Activated CD4-positive, alpha-beta memory T cell treated with anti-CD3 and anti-CD28 coated beads, Interleukin-2, amount 10 ng/mL, durations not matched to agents 7 days and 5 days (primary cell): ENCODE measurements around the gene KIFC3. TPM values are rescaled to one million over a fixed set of nuclear protein-coding genes. Genes with fewer than 3 reads are reported as not detected.
"Not testable (repeated sequence)": the region's sequence is repeated elsewhere in the genome, so short reads cannot be mapped to it uniquely, and the experiment has no call there.

Experiments used
- CTCF ChIA-PET: fragments of 350-600 bp; sonication (Branson Sonifier 250); formaldehyde crosslinking; loops from one replicate; lab custom pipeline; 2021; ENCODE audit warnings: antibody characterized with exemption, inconsistent platforms; lab: Charles Lee
- POLR2A ChIA-PET: fragments of 350-600 bp; sonication (Branson Sonifier 250); formaldehyde crosslinking; loops from one replicate; lab custom pipeline; 2021; ENCODE audit warnings: antibody characterized with exemption; lab: Charles Lee
- DNase-seq: peaks from one replicate; pipeline ENCODE4 v3.0.0-alpha.2; 2020
- H3K27ac Mint-ChIP-seq: one replicate; pipeline ENCODE4 v1.8.0; 2021; ENCODE audit warnings: mild to moderate bottlenecking, mixed read lengths
- H3K27me3 Mint-ChIP-seq: one replicate; pipeline ENCODE4 v1.8.0; 2021; ENCODE audit warnings: mixed read lengths
- H3K36me3 Mint-ChIP-seq: one replicate; pipeline ENCODE4 v1.8.0; 2021; ENCODE audit warnings: low read depth, mixed read lengths
- H3K4me1 Mint-ChIP-seq: one replicate; pipeline ENCODE4 v1.8.0; 2021; ENCODE audit warnings: mixed read lengths
- H3K4me3 Mint-ChIP-seq: one replicate; pipeline ENCODE4 v1.8.0; 2021; ENCODE audit warnings: mild to moderate bottlenecking, mixed read lengths
- H3K9me3 Mint-ChIP-seq: one replicate; pipeline ENCODE4 v1.8.0; 2021; ENCODE audit warnings: mixed read lengths
- total RNA-seq, 2 experiments: library from RNA; stranded (reverse); gene quantifications; one replicate each; pipeline ENCODE4 v1.2.3, GENCODE V29; 2021

KIFC3 gene
- total RNA-seq, 2 experiments from 2014 or later, result not detected

GRCh38 chr16:57736419-57737351 lies 65.6 kb downstream of the KIFC3 start:
- Mint-ChIP-seq H3K36me3 (peaks cover 24% of the 10 kb centered on the region), H3K27me3 (no peaks in the 10 kb centered on the region), H3K9me3 (peaks cover 16% of the 10 kb centered on the region), H3K27ac (peak overlapping the region; percentile 81), H3K4me1 (peaks cover 30% of the 10 kb centered on the region), H3K4me3 (peak overlapping the region; percentile 93)
- ChIA-PET CTCF (interaction anchor here (0.6 to 3.0 kb wide), 12 partner anchors 12 to 785 kb away, joined by 3 to 31 read pairs (median 6); no protein-coding TSS in a partner anchor), POLR2A (interaction anchor here (1.1 to 2.8 kb wide), 12 partner anchors 10 to 656 kb away, joined by 3 to 22 read pairs (median 6); partner anchors contain the start of genes ADGRG1, CCDC102A, CIAPIN1 and COQ9)
- DNase-seq, result peak; percentile 63

GRCh38 chr16:57735755-57736418 lies 66.4 kb downstream of the KIFC3 start, which contains the start of gene KATNB1:
Gene KATNB1, plus strand, starts transcription at chr16:57735770. Its CDS starts 1,474 bp downstream, at chr16:57737244.
- H3K4me1 Mint-ChIP-seq, result peaks cover 30% of the 10 kb centered on the region
- H3K27ac Mint-ChIP-seq, result peak within 1 kb of the TSS; percentile 81
- DNase-seq, result no peak
- H3K36me3 Mint-ChIP-seq, result peaks cover 24% of the 10 kb centered on the region
- H3K4me3 Mint-ChIP-seq, result peak within 1 kb of the TSS; percentile 93
- H3K27me3 Mint-ChIP-seq, result no peaks in the 10 kb centered on the region
- ChIA-PET POLR2A (interaction anchor here (0.8 to 2.8 kb wide), 19 partner anchors 9 to 657 kb away, joined by 3 to 22 read pairs (median 4); partner anchors contain the start of genes ADGRG1, CCDC102A, CIAPIN1 and COQ9), CTCF (interaction anchor here (0.7 to 3.0 kb wide), 14 partner anchors 12 to 393 kb away, joined by 3 to 31 read pairs (median 6); partner anchors contain the start of genes ADGRG3 and CFAP20)
- H3K9me3 Mint-ChIP-seq, result peaks cover 19% of the 10 kb centered on the region

GRCh38 chr16:57734925-57735754 lies 67.2 kb downstream of the KIFC3 start:
- POLR2A ChIA-PET, result interaction anchor here (0.8 to 2.8 kb wide), 15 partner anchors 8 to 264 kb away, joined by 3 to 22 read pairs (median 4); partner anchors contain the start of genes ADGRG1, CCDC102A and DOK4

GRCh38 chr16:57734308-57734924 lies 67.9 kb downstream of the KIFC3 start:
- Mint-ChIP-seq H3K36me3 (peaks cover 24% of the 10 kb centered on the region), H3K27ac (peak overlapping the region; percentile 81), H3K27me3 (no peaks in the 10 kb centered on the region), H3K4me3 (peak overlapping the region; percentile 93), H3K9me3 (peaks cover 19% of the 10 kb centered on the region), H3K4me1 (peaks cover 30% of the 10 kb centered on the region)
- ChIA-PET POLR2A (interaction anchor here (1.0 to 2.8 kb wide), 11 partner anchors 8 to 264 kb away, joined by 3 to 22 read pairs (median 4); partner anchors contain the start of gene DOK4), CTCF (interaction anchor here (2.2 to 3.0 kb wide), 4 partner anchors 23 to 214 kb away, joined by 6 to 31 read pairs (median 12); no protein-coding TSS in a partner anchor)
- DNase-seq, result no peak

More at GRCh38 chr16:57734925-57735754, 67.2 kb downstream of the KIFC3 start:
- CTCF ChIA-PET, result interaction anchor here (0.7 to 3.0 kb wide), 13 partner anchors 22 to 394 kb away, joined by 3 to 31 read pairs (median 6); partner anchors contain the start of genes ADGRG3 and CFAP20
- H3K36me3 Mint-ChIP-seq, result peaks cover 24% of the 10 kb centered on the region
- H3K27me3 Mint-ChIP-seq, result no peaks in the 10 kb centered on the region
- H3K4me3 Mint-ChIP-seq, result peak overlapping the region; percentile 93
- H3K4me1 Mint-ChIP-seq, result peaks cover 30% of the 10 kb centered on the region
- DNase-seq, result peak; percentile 98
- H3K27ac Mint-ChIP-seq, result peak overlapping the region; percentile 81
- H3K9me3 Mint-ChIP-seq, result peaks cover 19% of the 10 kb centered on the region

GRCh38 chr16:57732714-57733113 lies 69.6 kb downstream of the KIFC3 start:
- H3K9me3 Mint-ChIP-seq, result peaks cover 19% of the 10 kb centered on the region
- ChIA-PET CTCF (no interaction called here), POLR2A (no interaction called here)
- H3K36me3 Mint-ChIP-seq, result peaks cover 24% of the 10 kb centered on the region
- peak overlapping the region; percentile 93 for H3K4me3 Mint-ChIP-seq
- H3K27ac Mint-ChIP-seq, result no peak overlapping the region
- no peak for DNase-seq
- H3K4me1 Mint-ChIP-seq, result peaks cover 28% of the 10 kb centered on the region
- H3K27me3 Mint-ChIP-seq, result no peaks in the 10 kb centered on the region

GRCh38 chr16:57732037-57732436 lies 70.3 kb downstream of the KIFC3 start:
- Mint-ChIP-seq H3K27ac (no peak overlapping the region), H3K9me3 (peaks cover 19% of the 10 kb centered on the region), H3K27me3 (no peaks in the 10 kb centered on the region), H3K36me3 (peaks cover 19% of the 10 kb centered on the region), H3K4me1 (peaks cover 21% of the 10 kb centered on the region), H3K4me3 (no peak overlapping the region)
- ChIA-PET CTCF (interaction anchor here (0.8 kb wide), 1 partner anchor 155 kb away, joined by 4 read pairs; no protein-coding TSS in a partner anchor), POLR2A (interaction anchor here (1.1 to 1.2 kb wide), 2 partner anchors 10 to 43 kb away, joined by 3 read pairs; no protein-coding TSS in a partner anchor)
- no peak for DNase-seq

- CTCF ChIA-PET, result interaction anchor here (0.8 kb wide), 1 partner anchor 154 kb away, joined by 4 read pairs; no protein-coding TSS in a partner anchor
- no peaks in the 10 kb centered on the region for H3K27me3 Mint-ChIP-seq
- no peak overlapping the region for H3K27ac Mint-ChIP-seq
Measured at GRCh38 chr16:57730771-57731730, 71.2 kb downstream of the KIFC3 start.

GRCh38 chr16:57729852-57730251 lies 72.4 kb downstream of the KIFC3 start:
- H3K4me3 Mint-ChIP-seq, H3K27ac Mint-ChIP-seq, CTCF ChIA-PET, H3K4me1 Mint-ChIP-seq, H3K27me3 Mint-ChIP-seq, DNase-seq, POLR2A ChIA-PET: not testable (repeated sequence)
- Mint-ChIP-seq H3K9me3 (peaks cover 19% of the 10 kb centered on the region), H3K36me3 (peaks cover 16% of the 10 kb centered on the region)

More at GRCh38 chr16:57730771-57731730, 71.2 kb downstream of the KIFC3 start:
- Mint-ChIP-seq H3K36me3 (peaks cover 19% of the 10 kb centered on the region), H3K9me3 (peaks cover 19% of the 10 kb centered on the region), H3K4me1 (peaks cover 12% of the 10 kb centered on the region), H3K4me3 (no peak overlapping the region)
- no peak for DNase-seq
- POLR2A ChIA-PET, result interaction anchor here (1.1 to 1.2 kb wide), 2 partner anchors 11 to 42 kb away, joined by 3 read pairs; no protein-coding TSS in a partner anchor

- peaks cover 7% of the 10 kb centered on the region for H3K4me1 Mint-ChIP-seq
- ChIA-PET POLR2A (no interaction called here), CTCF (no interaction called here)
- peaks cover 16% of the 10 kb centered on the region for H3K36me3 Mint-ChIP-seq
- H3K27me3 Mint-ChIP-seq, result no peaks in the 10 kb centered on the region
- peaks cover 19% of the 10 kb centered on the region for H3K9me3 Mint-ChIP-seq
- no peak overlapping the region for H3K27ac Mint-ChIP-seq
- H3K4me3 Mint-ChIP-seq, result no peak overlapping the region
- DNase-seq, result no peak
Measured at GRCh38 chr16:57729182-57729484, 73.2 kb downstream of the KIFC3 start.

GRCh38 chr16:57728336-57729181 lies 73.7 kb downstream of the KIFC3 start:
- DNase-seq, result no peak
- POLR2A ChIA-PET, result no interaction called here
- H3K4me3 Mint-ChIP-seq, result no peak overlapping the region
- H3K4me1 Mint-ChIP-seq, result peaks cover 6% of the 10 kb centered on the region
- CTCF ChIA-PET, result no interaction called here
- H3K36me3 Mint-ChIP-seq, result peaks cover 12% of the 10 kb centered on the region
- H3K27ac Mint-ChIP-seq, result no peak overlapping the region
- no peaks in the 10 kb centered on the region for H3K27me3 Mint-ChIP-seq
- H3K9me3 Mint-ChIP-seq, result peaks cover 17% of the 10 kb centered on the region
